Measurements from ENCODE around the gene MESP1. TPM values are rescaled to one million over a fixed set of nuclear protein-coding genes. Genes with fewer than 3 reads are reported as not detected.

MESP1 gene
- total RNA-seq, 1 donor from 2014 or later: 2.7 TPM

DNA sequence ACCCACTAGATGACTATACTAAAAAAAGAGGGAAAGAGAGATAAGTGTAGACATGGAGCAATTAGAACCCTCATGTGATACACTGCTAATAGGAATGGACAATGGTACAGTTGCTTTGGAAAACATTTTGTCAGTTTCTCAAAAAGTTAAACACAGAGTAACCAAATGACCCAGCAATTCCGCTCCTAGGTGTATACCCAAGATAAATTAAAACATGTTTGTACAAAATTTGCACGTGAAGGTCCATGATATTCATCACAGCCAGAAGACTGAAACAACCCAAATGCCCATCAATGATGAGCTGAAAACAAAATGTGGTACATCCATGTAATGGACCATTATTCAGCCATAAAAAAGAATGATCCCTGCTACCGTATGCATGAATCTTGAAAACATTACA lies 36.9 kb upstream of the MESP1 start:
- H3K4me1 ChIP-seq: peaks cover 15% of the 10 kb centered on the region
- intact Hi-C loops (cut with DNase I): no loop called here
- H3K9me3 ChIP-seq: no peaks in the 10 kb centered on the region
- no peaks in the 10 kb centered on the region for H3K27me3 ChIP-seq
- H3K36me3 ChIP-seq: peaks cover 0 to 17% of the 10 kb centered on the region in 2 donors
- TF ChIP-seq POLR2AphosphoS5 (IDR thresholded peaks at IDR 0.05; ENCODE audit: insufficient read depth in 1 of 2, low read depth in 1 of 2) (no peak), POLR2A (IDR thresholded peaks at IDR 0.05) (no peak)
- TF ChIP-seq, protein P1, sequence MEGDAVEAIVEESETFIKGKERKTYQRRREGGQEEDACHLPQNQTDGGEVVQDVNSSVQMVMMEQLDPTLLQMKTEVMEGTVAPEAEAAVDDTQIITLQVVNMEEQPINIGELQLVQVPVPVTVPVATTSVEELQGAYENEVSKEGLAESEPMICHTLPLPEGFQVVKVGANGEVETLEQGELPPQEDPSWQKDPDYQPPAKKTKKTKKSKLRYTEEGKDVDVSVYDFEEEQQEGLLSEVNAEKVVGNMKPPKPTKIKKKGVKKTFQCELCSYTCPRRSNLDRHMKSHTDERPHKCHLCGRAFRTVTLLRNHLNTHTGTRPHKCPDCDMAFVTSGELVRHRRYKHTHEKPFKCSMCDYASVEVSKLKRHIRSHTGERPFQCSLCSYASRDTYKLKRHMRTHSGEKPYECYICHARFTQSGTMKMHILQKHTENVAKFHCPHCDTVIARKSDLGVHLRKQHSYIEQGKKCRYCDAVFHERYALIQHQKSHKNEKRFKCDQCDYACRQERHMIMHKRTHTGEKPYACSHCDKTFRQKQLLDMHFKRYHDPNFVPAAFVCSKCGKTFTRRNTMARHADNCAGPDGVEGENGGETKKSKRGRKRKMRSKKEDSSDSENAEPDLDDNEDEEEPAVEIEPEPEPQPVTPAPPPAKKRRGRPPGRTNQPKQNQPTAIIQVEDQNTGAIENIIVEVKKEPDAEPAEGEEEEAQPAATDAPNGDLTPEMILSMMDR (IDR thresholded peaks at IDR 0.05): no peak
- H3K4me3 ChIP-seq: no peak overlapping the region
- no peak for DNase-seq (ENCODE audit: extremely low spot score in 2 of 2)
- H3K27ac ChIP-seq: no peak overlapping the region

DNA sequence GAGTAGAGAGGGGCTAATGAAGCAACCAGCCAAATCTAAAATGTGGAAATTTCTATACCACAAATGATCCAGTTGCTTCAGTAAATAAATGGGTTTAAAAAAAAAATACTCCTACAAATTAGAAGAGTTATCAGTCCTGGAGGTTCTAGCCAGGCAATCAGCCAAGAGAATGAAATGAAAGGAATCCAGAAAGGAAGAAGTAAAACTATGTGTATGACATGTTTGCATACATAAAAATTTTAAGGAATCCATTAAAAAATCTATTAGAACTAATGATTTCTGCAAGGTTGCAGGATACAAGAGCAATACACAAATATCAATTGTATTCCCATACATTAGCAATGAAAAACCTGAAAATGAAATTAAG lies 34.7 kb upstream of the MESP1 start:
- peaks cover 0 to 17% of the 10 kb centered on the region in 2 donors for H3K36me3 ChIP-seq
- H3K9me3 ChIP-seq: no peaks in the 10 kb centered on the region
- no peak overlapping the region for H3K4me3 ChIP-seq
- no peak overlapping the region for H3K27ac ChIP-seq
- H3K27me3 ChIP-seq: no peaks in the 10 kb centered on the region
- intact Hi-C loops (cut with DNase I): no loop called here
- TF ChIP-seq, protein P1 (IDR thresholded peaks at IDR 0.05): no peak
- TF ChIP-seq POLR2A (IDR thresholded peaks at IDR 0.05): no peak
- no peak for TF ChIP-seq POLR2AphosphoS5 (IDR thresholded peaks at IDR 0.05; ENCODE audit: insufficient read depth in 1 of 2, low read depth in 1 of 2)
- DNase-seq (ENCODE audit: extremely low spot score in 2 of 2): no peak
- peaks cover 33% of the 10 kb centered on the region for H3K4me1 ChIP-seq

GRCh38 chr15:89785064-89785773 lies 34.2 kb upstream of the MESP1 start:
- Histone ChIP-seq H3K9me3 (no peaks in the 10 kb centered on the region), H3K4me3 (no peak overlapping the region), H3K27me3 (no peaks in the 10 kb centered on the region), H3K36me3 (peaks cover 0 to 17% of the 10 kb centered on the region in 2 donors), H3K4me1 (peaks cover 33% of the 10 kb centered on the region), H3K27ac (no peak overlapping the region)
- no peak for DNase-seq (ENCODE audit: extremely low spot score in 2 of 2)
- intact Hi-C loops (cut with DNase I): no loop called here
- TF ChIP-seq POLR2AphosphoS5 (IDR thresholded peaks at IDR 0.05; ENCODE audit: insufficient read depth in 1 of 2, low read depth in 1 of 2): no peak

DNA sequence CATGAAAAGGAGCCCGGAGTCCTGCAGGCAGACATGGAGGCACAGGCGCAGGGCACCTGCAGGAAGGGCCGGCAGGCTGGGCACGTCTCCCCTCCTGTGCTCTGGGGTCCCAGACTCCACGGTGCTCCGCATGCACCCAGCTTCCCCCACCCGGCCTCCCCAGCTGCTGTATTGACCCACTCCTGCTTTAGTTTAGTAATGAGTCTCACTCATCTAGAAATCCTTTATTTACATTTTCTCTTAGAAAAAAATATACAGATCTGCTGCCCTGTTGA lies 33.6 kb upstream of the MESP1 start:
- no peak overlapping the region for H3K4me3 ChIP-seq
- no peak overlapping the region for H3K27ac ChIP-seq
- peaks cover 33% of the 10 kb centered on the region for H3K4me1 ChIP-seq
- TF ChIP-seq, protein P1 (IDR thresholded peaks at IDR 0.05): no peak
- no peak for TF ChIP-seq POLR2A (IDR thresholded peaks at IDR 0.05)
- no peak for TF ChIP-seq POLR2AphosphoS5 (IDR thresholded peaks at IDR 0.05; ENCODE audit: insufficient read depth in 1 of 2, low read depth in 1 of 2)
- DNase-seq (ENCODE audit: extremely low spot score in 2 of 2): no peak
- peaks cover 0 to 17% of the 10 kb centered on the region in 2 donors for H3K36me3 ChIP-seq
- intact Hi-C loops (cut with DNase I): no loop called here
- no peaks in the 10 kb centered on the region for H3K9me3 ChIP-seq
- H3K27me3 ChIP-seq: no peaks in the 10 kb centered on the region

- intact Hi-C loops (cut with DNase I): no loop called here
- peak overlapping the region; percentile 27 for H3K27ac ChIP-seq
- peaks cover 0 to 15% of the 10 kb centered on the region in 2 donors for H3K36me3 ChIP-seq
- no peak for DNase-seq (ENCODE audit: extremely low spot score in 2 of 2)
- no peaks in the 10 kb centered on the region for H3K9me3 ChIP-seq
- peaks cover 33% of the 10 kb centered on the region for H3K4me1 ChIP-seq
- TF ChIP-seq POLR2AphosphoS5 (IDR thresholded peaks at IDR 0.05; ENCODE audit: insufficient read depth in 1 of 2, low read depth in 1 of 2) (no peak), POLR2A (IDR thresholded peaks at IDR 0.05) (no peak)
- TF ChIP-seq, protein P1 (IDR thresholded peaks at IDR 0.05): no peak
- H3K4me3 ChIP-seq: no peak overlapping the region
- no peaks in the 10 kb centered on the region for H3K27me3 ChIP-seq
Measured at GRCh38 chr15:89783861-89784685, 33.0 kb upstream of the MESP1 start.
